T1000 (cell line): ENCODE measurements around the gene SHF.

Experiments
- DNase-seq: peaks from one replicate; lab custom pipeline; 2025; ENCODE audit warnings: mixed read lengths; lab: John Stamatoyannopoulos, UW

SHF gene

GRCh38 chr15:45122719-45123118 is 65.0 kb downstream of the SHF start:
- no peak for DNase-seq

- DNase-seq: no peak
Measured at GRCh38 chr15:45121706-45122417, 65.9 kb downstream of the SHF start.

GRCh38 chr15:45121020-45121419 is 66.7 kb downstream of the SHF start:
- no peak for DNase-seq

- no peak for DNase-seq
Measured at GRCh38 chr15:45120081-45120972, 67.4 kb downstream of the SHF start.

DNA sequence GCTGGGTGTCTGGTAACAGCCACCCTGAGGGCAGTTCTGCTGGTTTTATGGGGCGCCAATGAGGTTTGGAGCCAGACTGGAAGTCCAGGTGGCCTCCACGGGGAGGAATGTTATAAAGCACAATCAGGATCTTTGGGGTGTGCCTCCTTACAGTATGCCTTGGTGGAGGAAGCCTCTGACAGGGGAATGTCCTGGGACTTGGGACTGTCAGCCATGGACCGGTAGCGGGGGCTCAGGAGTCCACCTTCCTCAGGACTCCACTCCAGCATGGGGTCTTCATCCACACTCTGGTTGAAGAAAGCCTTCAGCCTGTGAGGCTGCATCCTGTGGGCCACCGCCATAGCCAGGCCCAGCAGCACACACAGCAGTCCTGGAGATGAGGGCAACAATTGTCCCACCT is 68.8 kb downstream of the SHF start:
- DNase-seq: no peak

- DNase-seq: no peak
Measured at GRCh38 chr15:45118131-45118588, 69.6 kb downstream of the SHF start.

GRCh38 chr15:45117308-45118130 is 70.2 kb downstream of the SHF start:
- DNase-seq: no peak
